NK-92 treated with Interleukin-12 subunit alpha and Interleukin-12 subunit beta, amount 100 ng/mL, for 24 hours (cell line): ENCODE data around the gene HEYL.

Experiments
- DNase-seq: peaks from one replicate; lab custom pipeline; 2025; lab: John Stamatoyannopoulos, UW

Gene HEYL

DNA sequence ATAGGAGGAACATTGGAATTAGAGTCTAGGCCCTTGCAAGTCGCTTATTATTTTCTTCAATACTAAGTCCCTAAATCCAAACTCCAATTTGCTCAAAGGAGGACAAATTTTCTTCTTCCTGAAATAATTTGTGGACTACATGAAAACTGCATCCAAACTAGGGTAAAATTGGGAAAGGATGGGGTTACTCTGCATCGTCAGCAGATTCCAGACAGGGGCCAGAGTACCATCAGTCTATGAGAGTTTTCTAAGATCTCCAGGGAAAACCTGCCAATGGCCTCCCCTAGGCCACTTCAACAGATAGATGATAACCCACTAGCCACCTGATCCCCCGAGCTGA, 508 bp downstream of the HEYL start:
- no peak for DNase-seq

- DNase-seq, result no peak
Observed at GRCh38 chr1:39637361-39637760, 2.1 kb downstream of the HEYL start.

DNA sequence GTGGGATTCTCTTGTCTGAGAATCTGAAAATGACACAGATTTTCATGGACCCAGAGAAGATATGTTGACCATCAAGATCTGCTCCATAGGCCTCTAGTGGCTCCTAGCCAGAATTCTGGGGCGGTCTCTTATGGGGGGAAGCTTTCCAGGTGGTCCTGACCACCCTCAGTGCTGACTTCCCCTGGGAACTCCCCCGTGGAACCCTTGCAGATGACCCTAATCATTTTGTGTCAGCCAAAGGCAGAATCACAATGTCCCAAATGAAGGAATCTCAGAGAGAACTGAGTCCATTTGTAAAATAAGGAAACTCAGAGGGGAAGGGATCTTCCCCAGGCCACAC, 3.6 kb downstream of the HEYL start:
- DNase-seq, result no peak

DNA sequence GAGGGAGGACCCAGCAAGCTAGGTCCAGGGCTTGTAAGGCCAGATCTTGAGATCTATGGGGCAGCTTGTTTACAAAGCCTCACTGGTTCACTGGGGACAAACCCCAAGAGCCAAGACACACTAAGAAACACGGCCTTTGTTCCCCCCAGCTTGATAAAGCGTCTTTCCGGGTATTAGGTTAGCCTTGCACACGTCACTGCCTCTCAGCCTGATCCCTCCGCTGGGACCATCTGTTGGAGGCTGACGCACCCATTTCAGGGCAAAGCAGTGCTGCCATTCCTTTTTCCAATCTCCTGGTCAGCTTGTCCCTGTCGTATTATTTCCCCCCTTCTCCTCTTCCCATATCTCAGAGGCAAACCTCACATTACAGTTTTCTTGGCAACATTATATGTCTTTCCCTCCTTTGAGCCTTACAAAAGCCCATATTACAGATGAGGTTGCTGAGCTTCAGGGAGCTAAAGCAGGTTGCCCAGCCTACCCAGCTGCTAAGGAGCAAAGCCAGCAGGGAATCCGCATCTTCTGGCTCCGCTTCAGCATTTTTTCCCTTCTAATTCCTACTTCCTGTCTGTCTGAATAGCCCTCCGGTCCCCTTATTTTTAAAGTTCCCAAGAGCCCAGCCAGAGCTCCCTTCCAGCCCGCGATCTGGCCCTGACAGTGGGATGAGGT, 4.1 kb downstream of the HEYL start:
- no peak for DNase-seq

GRCh38 chr1:39633422-39633821, 6.0 kb downstream of the HEYL start:
- DNase-seq, result no peak

- DNase-seq, result no peak
Observed at GRCh38 chr1:39632682-39633417, 6.6 kb downstream of the HEYL start.

GRCh38 chr1:39632323-39632681, 7.1 kb downstream of the HEYL start:
- DNase-seq, result no peak

DNA sequence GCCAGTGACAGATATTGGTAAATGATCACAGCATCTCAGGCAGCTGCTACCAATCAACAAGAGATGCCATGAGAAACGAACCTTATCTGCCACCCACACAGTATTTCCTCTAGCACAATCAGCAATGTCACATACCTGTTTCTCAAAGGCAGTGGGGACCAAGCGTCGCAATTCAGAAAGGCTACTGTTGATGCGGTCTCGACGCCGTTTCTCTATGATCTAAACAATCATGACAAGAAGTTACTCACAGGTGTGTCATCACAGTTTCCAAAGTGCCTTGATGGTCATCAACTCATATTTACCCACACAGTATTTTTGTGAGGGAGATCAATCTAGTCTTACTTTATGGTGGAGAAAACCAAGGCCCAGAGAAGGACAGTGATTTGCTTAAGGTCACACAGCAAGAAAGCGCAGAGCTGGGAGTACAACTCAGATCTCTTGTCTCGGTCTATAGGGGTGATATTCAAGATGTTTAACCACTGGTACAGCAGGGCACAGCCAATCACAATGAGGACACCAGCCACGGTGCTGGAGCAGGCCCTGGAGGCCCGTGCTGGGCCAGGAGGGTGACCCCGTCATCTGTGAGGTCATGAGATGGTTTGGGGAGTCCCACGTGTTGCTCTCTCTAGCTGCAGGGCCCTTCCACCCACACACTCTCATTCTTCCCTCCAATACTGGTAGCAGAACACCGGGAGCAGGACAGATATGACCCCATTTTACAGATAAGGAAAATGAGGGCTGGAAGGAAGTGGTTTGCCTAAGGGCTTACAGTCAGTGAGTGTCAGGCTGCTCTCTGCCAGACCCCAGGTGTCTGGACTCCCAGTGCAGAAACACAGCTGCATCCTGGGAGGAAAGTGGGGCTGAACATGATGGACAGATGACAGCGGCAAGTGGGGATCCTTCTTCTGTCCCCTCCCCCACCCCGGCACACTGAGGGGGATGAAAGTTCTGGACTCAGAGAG, 7.8 kb downstream of the HEYL start:
- DNase-seq, result no peak

- DNase-seq, result no peak
Observed at GRCh38 chr1:39628807-39629350, 10.6 kb downstream of the HEYL start.

GRCh38 chr1:39626646-39627045, 12.8 kb downstream of the HEYL start:
- DNase-seq, result no peak

GRCh38 chr1:39625462-39626273, 13.8 kb downstream of the HEYL start:
- no peak for DNase-seq

GRCh38 chr1:39625009-39625408, 14.4 kb downstream of the HEYL start:
- DNase-seq, result no peak

GRCh38 chr1:39623053-39623452, 16.4 kb downstream of the HEYL start:
- no peak for DNase-seq

GRCh38 chr1:39622427-39622826, 17.0 kb downstream of the HEYL start:
- DNase-seq, result no peak

GRCh38 chr1:39620659-39621165, 18.7 kb downstream of the HEYL start:
- DNase-seq, result no peak

DNA sequence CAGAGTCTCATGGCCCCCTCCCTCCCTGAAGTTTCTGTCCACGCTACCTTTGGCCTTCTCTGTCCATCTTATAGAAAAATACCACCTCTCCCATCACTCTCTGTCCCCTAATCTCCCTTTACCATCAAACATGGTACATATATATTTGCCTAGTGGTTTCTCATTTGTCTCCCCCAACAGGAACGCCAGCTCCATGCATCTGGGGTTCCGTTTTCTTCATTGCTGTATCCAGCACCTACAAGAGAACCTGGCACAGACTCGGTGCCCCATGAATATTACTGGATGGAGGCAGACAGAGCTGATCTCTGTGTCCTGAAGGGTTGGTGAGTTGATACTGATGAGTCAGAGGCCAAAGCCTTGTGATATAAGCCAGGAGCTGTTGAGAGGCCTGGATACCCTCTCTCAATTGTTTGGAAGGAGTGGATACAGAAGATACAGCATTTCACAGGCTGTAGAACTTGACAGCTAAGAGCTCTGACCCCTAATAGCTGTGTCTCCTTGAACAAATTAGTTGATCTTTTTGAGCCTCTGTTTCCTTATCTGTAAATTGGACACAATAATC, 21.9 kb downstream of the HEYL start:
- no peak for DNase-seq

DNA sequence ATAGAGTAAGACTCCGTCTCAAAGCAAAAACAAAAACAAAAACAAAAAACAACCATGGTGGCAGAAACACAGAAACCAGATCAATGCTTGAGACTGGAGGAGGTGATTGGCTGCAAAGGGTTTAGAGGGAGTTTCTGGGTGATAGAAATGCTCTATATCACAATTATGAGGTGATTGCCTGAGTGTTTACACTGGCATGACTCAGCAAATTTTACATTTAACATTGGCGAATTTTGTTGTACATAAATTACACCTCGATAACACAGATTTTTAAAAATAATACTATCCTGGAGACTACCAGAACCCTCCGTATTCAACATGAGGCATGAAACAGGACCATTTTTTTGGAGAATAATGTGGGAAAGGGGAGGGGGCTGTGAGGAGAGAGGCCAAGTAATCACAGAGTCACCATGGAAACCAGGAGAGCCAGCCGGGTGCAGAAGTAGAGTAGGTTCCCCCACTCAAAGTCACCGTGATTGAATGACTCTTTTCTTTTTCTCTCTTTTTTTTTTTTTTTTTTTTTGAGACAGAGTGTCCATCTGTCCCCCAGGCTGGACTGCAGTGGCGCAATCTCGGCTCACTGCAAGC, 24.3 kb downstream of the HEYL start:
- DNase-seq, result no peak

DNA sequence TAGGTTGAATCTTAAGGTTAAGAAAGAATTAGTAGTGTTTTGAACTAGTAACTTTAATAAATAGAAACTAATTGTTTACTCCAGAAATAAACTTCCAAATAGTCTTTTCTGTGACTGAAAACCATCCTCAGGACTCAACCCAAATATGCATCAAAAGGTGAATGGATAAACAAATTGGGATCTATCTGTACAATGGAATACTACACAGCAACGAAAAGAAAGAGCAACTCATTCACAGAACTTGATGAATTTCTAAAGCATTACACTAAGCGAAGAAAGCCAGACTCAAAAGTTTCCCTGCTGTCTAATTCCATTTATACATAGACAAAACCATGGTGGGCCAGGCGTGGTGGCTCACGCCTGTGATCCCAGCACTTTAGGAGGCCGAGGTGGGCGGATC, 25.0 kb downstream of the HEYL start:
- no peak for DNase-seq

- no peak for DNase-seq
Observed at GRCh38 chr1:39613250-39613649, 26.2 kb downstream of the HEYL start.

- DNase-seq, result peak; percentile 6
Observed at GRCh38 chr1:39609618-39610331, 29.7 kb downstream of the HEYL start.
